PC-3 (cell line): Measurements from ENCODE around the gene RINL. TPM values are rescaled to one million over a fixed set of nuclear protein-coding genes. Genes with fewer than 3 reads are reported as not detected.

ENCODE experiments used
- ATAC-seq: fragments of 200-7000 bp; cut with Tn5 transposase; 2 replicates; pipeline ENCODE4 v1.9.1; 2020; ENCODE audit warnings: mild to moderate bottlenecking, moderate library complexity
- BruUV-seq: library from RNA; stranded (reverse); fragments of 400-500 nt; replicated peaks from 2 replicates; lab custom pipeline; 2021; lab: Mats Ljungman, UMichigan
- CTCF ChIA-PET: fragments of 300-600 bp; sonication (Branson Sonifier 250); formaldehyde crosslinking; loops from one replicate; lab custom pipeline; 2022; ENCODE audit warnings: antibody characterized with exemption; lab: Charles Lee
- POLR2A ChIA-PET: fragments of 300-600 bp; sonication (Branson Sonifier 250); formaldehyde crosslinking; loops from one replicate; lab custom pipeline; 2022; ENCODE audit warnings: antibody characterized with exemption; ENCODE audit not compliant: unreplicated experiment; lab: Charles Lee
- DNase-seq: peaks from one replicate; pipeline ENCODE4 v3.0.0-alpha.2; 2015
- H2AFZ ChIP-seq: fragments of 300-600 bp; sonication (generic); 2 replicates; pipeline ENCODE4 v1.6.0; 2016; ENCODE audit warnings: antibody characterized with exemption, low read length
- H3F3A ChIP-seq: fragments of 300-600 bp; sonication (generic); one replicate; pipeline ENCODE4 v1.6.0; 2017; ENCODE audit warnings: antibody characterized with exemption, low read length, control low read depth, mild to moderate bottlenecking; ENCODE audit not compliant: unreplicated experiment
- H3K27ac ChIP-seq: fragments of 300-600 bp; sonication (generic); 2 replicates; pipeline ENCODE4 v1.5.1; 2016; ENCODE audit warnings: mild to moderate bottlenecking, low read length
- H3K27me3 ChIP-seq: fragments of 300-600 bp; sonication (generic); 2 replicates; pipeline ENCODE4 v1.6.1; 2016; ENCODE audit warnings: low read length, mixed read lengths
- H3K36me3 ChIP-seq: fragments of 300-600 bp; sonication (generic); 2 replicates; pipeline ENCODE4 v1.6.1; 2016; ENCODE audit warnings: low read depth, mixed run types, low read length, mixed read lengths
- H3K4me1 ChIP-seq: fragments of 300-600 bp; sonication (generic); 2 replicates; pipeline ENCODE4 v1.5.1; 2016; ENCODE audit warnings: low read length; ENCODE audit not compliant: insufficient read depth
- H3K4me2 ChIP-seq: fragments of 300-600 bp; sonication (generic); 2 replicates; pipeline ENCODE4 v1.6.0; 2016; ENCODE audit warnings: low read length
- H3K4me3 ChIP-seq: fragments of 300-600 bp; sonication (generic); 2 replicates; pipeline ENCODE4 v1.5.1; 2016; ENCODE audit warnings: mild to moderate bottlenecking, low read length, mixed read lengths
- H3K79me2 ChIP-seq: fragments of 300-600 bp; sonication (generic); 2 replicates; pipeline ENCODE4 v1.6.1; 2017; ENCODE audit warnings: low read length, mixed read lengths
- H3K9ac ChIP-seq: fragments of 300-600 bp; sonication (generic); 2 replicates; pipeline ENCODE4 v1.6.0; 2016; ENCODE audit warnings: mild to moderate bottlenecking, low read length
- H3K9me2 ChIP-seq: fragments of 300-600 bp; sonication (generic); replicated peaks from 2 replicates; pipeline ENCODE4 v1.6.1; 2016; ENCODE audit warnings: mixed run types, low read length, mixed read lengths
- H3K9me3 ChIP-seq: fragments of 300-600 bp; sonication (generic); 2 replicates; pipeline ENCODE4 v1.6.1; 2016; ENCODE audit warnings: low read length, mixed read lengths
- H4K20me1 ChIP-seq: fragments of 300-600 bp; sonication (generic); 2 replicates; pipeline ENCODE4 v1.6.1; 2016; ENCODE audit warnings: low read length, mixed read lengths
- CTCF ChIP-seq: fragments of 300-600 bp; sonication (generic); conservative IDR thresholded peaks from 2 replicates; pipeline ENCODE4 v1.5.1; 2017; ENCODE audit warnings: antibody characterized with exemption, low read depth, mild to moderate bottlenecking, low read length
- EZH2 ChIP-seq: fragments of 300-600 bp; sonication (generic); IDR thresholded peaks from one replicate; pipeline ENCODE4 v1.6.1; 2017; ENCODE audit warnings: antibody characterized with exemption, mild to moderate bottlenecking, low read length; ENCODE audit not compliant: unreplicated experiment
- EZH2phosphoT487 ChIP-seq: fragments of 300-600 bp; sonication (generic); IDR thresholded peaks from 2 replicates; pipeline ENCODE4 v1.6.1; 2018; ENCODE audit warnings: mild to moderate bottlenecking, antibody characterized with exemption, low read length, borderline replicate concordance
- intact Hi-C: fragments of 100-400 bp; cut with micrococcal nuclease; formaldehyde crosslinking; loops from 2 replicates; pipeline ENCODE4 v1.9.0; 2023
- total RNA-seq: library from RNA; depleted of rRNA; stranded (reverse); fragments of >200 nt; gene quantifications from 2 replicates; pipeline ENCODE4 v1.2.3, GENCODE V29; 2014

RINL gene
- total RNA-seq, 1 experiment from 2014 or later: 3.2 TPM

DNA sequence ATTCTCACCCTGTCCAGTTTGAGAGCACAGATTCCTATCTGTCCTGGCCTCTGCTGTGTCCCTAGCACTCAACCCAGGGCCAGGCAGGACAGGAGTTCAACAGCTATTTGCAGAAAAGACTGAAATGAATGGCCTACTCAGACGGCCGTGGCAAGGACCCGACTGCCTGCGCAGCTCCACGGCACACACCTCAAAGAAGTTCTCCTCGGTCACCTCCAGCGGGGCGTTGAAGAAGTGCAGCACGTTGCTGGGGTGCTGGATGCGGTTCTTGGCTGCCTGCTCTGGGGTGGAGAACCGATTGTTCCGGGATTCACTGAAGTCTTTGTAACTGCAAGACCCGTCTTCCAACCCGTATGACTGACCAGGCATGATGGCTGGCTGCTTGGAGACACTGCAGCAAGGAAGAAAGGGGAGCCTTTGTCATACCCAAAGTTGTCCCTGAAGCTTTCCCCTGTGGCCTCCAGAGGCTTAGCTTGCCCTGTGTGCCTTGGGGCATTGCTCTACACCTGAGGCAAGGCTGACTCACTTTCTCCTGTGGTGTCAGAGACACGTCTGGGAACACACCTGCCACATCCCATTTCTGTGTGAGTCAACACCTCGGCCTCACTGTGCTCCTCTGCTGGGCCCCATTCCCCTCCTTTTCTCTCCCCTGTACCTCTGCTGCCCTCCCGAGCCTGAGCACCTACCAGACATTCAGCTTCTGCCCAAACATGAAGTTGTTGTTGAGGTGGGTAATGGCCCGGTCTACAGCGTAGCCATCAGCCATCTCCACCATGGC, 39.7 kb downstream of the RINL start:
- H3K4me1 ChIP-seq: peaks cover 54% of the 10 kb centered on the region

GRCh38 chr19:38837656-38838121, 40.4 kb downstream of the RINL start:
- no TSS peak for BruUV-seq
- Histone ChIP-seq H3K9me2 (no peaks in the 10 kb centered on the region), H3K79me2 (peaks cover 22% of the 10 kb centered on the region; the same call in 1 of the 2 replicates), H3K4me3 (peak overlapping the region; percentile 28), H3K27ac (peak overlapping the region; percentile 99), H4K20me1 (peaks cover 7% of the 10 kb centered on the region; the same call in 1 of the 2 replicates), H2AFZ (no peak overlapping the region), H3K9ac (peak overlapping the region; percentile 92), H3K4me1 (peaks cover 55% of the 10 kb centered on the region), H3K27me3 (no peaks in the 10 kb centered on the region), H3K4me2 (peak overlapping the region; percentile 62), H3F3A (peaks cover 10% of the 10 kb centered on the region), H3K36me3 (peaks cover 45% of the 10 kb centered on the region), H3K9me3 (no peaks in the 10 kb centered on the region)
- ChIA-PET POLR2A (interaction anchor here (0.5 to 0.8 kb wide), 5 partner anchors 11 to 294 kb away, joined by 3 to 6 read pairs (median 4); no protein-coding TSS in a partner anchor), CTCF (interaction anchor here (0.5 to 0.6 kb wide), 2 partner anchors 72 to 246 kb away, joined by 3 read pairs; no protein-coding TSS in a partner anchor)
- intact Hi-C loops: loop anchor here (5.0 kb wide), 2 partner anchors 105 to 200 kb away; no protein-coding TSS in a partner anchor
- DNase-seq (peak; percentile 92), ATAC-seq (peak; percentile 45)
- TF ChIP-seq EZH2 (no peak), EZH2phosphoT487 (no peak), CTCF (no peak)

More for the DNA sequence above, 39.7 kb downstream of the RINL start:
- intact Hi-C loops: loop anchor here (5.0 kb wide), 2 partner anchors 106 to 201 kb away; no protein-coding TSS in a partner anchor
- ChIA-PET CTCF (interaction anchor here (0.5 to 0.6 kb wide), 4 partner anchors 13 to 245 kb away, joined by 3 to 5 read pairs (median 4); no protein-coding TSS in a partner anchor), POLR2A (interaction anchor here (0.6 to 0.8 kb wide), 4 partner anchors 11 to 200 kb away, joined by 3 to 6 read pairs (median 4); no protein-coding TSS in a partner anchor)
- Histone ChIP-seq H3K4me3 (peak overlapping the region; percentile 28), H3K27me3 (no peaks in the 10 kb centered on the region), H3K27ac (peak overlapping the region; percentile 99), H3K9me3 (no peaks in the 10 kb centered on the region), H3K4me2 (peak overlapping the region; percentile 62), H3F3A (peaks cover 10% of the 10 kb centered on the region), H3K9me2 (no peaks in the 10 kb centered on the region), H2AFZ (no peak overlapping the region), H3K36me3 (peaks cover 52% of the 10 kb centered on the region), H3K9ac (peak overlapping the region; percentile 92), H3K79me2 (peaks cover 29% of the 10 kb centered on the region), H4K20me1 (peaks cover 7% of the 10 kb centered on the region; the same call in 1 of the 2 replicates)
- ATAC-seq (peak; percentile 69), DNase-seq (peak; percentile 94)
- BruUV-seq: TSS peak; percentile 85
- no peak for TF ChIP-seq EZH2
- peak; percentile 60 for TF ChIP-seq CTCF
